ENCODE results near the gene ORM2.
"Not testable (repeated sequence)": the region's sequence is repeated elsewhere in the genome, so short reads cannot be mapped to it uniquely, and the experiment has no call there.

ORM2 gene

DNA sequence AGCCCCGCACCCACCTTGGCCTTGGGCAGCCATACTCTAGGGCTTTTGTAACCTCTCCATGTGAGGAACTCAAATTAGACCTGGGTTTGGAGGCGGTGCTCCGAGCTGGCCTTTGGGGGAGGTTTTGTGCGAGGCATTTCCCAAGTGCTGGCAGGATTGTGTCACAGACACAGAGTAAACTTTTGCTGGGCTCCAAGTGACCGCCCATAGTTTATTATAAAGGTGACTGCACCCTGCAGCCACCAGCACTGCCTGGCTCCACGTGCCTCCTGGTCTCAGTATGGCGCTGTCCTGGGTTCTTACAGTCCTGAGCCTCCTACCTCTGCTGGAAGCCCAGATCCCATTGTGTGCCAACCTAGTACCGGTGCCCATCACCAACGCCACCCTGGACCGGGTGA lies at the start of gene ORM2:
ORM2 (plus strand) TSS at position 245 of the 398 bp plus-strand sequence; CDS start at position 281, 36 bp downstream.
- not testable (repeated sequence) for DNase-seq (ENCODE audit: low read depth); H3K4me3 ChIP-seq (ENCODE audit: low read depth, low read length)

DNA sequence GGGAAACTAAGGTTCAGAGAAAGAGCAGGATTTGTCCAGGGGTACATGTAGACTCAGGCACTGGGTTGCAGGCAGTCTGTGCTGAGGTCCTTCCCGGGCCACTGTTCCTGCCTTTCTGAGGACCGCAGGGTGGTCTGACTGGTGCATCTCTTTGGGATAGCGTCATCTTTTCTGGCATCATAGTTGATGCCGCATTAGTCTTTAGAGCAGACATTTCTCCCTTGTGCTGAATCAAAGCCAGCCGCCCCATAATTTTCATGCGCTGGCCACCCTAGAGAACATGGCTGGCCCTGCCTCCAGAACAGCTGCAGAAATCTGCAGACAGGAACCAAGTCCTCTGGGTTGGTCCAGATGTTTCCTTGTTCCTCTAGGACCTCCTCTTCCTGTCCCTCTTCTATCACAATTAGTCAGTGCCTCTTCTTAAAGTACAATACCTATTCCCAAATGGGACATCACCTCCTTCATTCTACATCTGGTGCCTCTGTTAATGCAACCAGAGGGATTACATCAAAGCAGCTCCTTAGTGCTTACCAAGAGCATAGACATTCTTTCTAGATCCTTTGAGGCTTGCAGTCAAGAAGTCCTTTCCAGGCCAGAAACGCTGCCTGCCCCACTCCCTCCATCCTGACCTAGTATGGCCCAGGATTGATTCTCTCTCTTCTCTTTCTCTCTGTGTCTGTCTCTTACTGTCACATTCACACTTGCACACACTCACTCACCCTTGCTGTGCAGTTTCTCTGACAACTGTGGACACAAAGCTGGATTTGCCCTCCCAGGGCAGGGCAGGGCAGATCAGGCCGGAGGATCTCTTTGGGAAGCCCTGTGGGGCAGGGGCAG lies 48.8 kb upstream of the ORM2 start:
- TF ChIP-seq, protein P1, sequence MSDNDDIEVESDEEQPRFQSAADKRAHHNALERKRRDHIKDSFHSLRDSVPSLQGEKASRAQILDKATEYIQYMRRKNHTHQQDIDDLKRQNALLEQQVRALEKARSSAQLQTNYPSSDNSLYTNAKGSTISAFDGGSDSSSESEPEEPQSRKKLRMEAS (IDR thresholded peaks at IDR 0.05; ENCODE audit: low read depth, low read length): no peak
- TF ChIP-seq, protein P2, sequence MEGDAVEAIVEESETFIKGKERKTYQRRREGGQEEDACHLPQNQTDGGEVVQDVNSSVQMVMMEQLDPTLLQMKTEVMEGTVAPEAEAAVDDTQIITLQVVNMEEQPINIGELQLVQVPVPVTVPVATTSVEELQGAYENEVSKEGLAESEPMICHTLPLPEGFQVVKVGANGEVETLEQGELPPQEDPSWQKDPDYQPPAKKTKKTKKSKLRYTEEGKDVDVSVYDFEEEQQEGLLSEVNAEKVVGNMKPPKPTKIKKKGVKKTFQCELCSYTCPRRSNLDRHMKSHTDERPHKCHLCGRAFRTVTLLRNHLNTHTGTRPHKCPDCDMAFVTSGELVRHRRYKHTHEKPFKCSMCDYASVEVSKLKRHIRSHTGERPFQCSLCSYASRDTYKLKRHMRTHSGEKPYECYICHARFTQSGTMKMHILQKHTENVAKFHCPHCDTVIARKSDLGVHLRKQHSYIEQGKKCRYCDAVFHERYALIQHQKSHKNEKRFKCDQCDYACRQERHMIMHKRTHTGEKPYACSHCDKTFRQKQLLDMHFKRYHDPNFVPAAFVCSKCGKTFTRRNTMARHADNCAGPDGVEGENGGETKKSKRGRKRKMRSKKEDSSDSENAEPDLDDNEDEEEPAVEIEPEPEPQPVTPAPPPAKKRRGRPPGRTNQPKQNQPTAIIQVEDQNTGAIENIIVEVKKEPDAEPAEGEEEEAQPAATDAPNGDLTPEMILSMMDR (IDR thresholded peaks at IDR 0.05; ENCODE audit: low read depth, low read length): no peak
- TF ChIP-seq MYC (IDR thresholded peaks at IDR 0.05; ENCODE audit: low read depth, low read length) (no peak), POLR2A (IDR thresholded peaks at IDR 0.05; ENCODE audit: extremely low read depth, insufficient read length) (no peak)
- no peak overlapping the region for H3K4me3 ChIP-seq (ENCODE audit: low read depth, low read length)
- no peak for DNase-seq (ENCODE audit: low read depth)

DNA sequence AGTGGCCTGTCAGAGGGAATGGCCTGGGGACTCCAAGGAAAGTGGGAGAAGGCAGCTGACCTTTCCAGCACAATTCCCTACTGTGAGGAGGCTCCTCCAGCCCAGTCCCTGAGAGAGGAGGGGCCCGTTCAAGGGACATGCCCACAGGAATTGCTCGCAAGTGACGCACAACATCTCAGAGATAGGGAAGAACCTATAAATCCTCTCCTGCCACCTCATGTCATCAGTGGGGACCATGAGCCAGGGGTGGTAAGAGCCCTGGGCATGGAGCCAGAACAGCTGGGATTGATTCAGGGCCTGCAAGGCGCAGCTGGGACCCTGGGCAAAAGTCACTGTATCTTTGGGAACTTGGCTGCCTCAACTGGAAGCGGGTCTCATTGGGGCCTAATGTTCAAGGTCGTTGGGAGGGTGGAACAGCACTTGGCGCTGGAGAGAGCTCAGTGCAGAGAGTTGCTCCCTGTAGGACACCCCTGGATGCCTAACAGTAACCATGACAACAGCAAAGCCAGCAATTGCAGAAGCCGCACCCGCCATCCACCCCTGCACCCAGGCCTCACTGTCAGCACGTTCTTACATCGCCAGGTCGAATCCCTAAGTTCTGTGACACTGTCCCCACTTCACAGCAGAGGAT lies 48.1 kb upstream of the ORM2 start:
- no peak for DNase-seq (ENCODE audit: low read depth)
- TF ChIP-seq, protein P2 (IDR thresholded peaks at IDR 0.05; ENCODE audit: low read depth, low read length): no peak
- TF ChIP-seq POLR2A (IDR thresholded peaks at IDR 0.05; ENCODE audit: extremely low read depth, insufficient read length) (no peak), MYC (IDR thresholded peaks at IDR 0.05; ENCODE audit: low read depth, low read length) (no peak)
- TF ChIP-seq, protein P1 (IDR thresholded peaks at IDR 0.05; ENCODE audit: low read depth, low read length): no peak
- no peak overlapping the region for H3K4me3 ChIP-seq (ENCODE audit: low read depth, low read length)

DNA sequence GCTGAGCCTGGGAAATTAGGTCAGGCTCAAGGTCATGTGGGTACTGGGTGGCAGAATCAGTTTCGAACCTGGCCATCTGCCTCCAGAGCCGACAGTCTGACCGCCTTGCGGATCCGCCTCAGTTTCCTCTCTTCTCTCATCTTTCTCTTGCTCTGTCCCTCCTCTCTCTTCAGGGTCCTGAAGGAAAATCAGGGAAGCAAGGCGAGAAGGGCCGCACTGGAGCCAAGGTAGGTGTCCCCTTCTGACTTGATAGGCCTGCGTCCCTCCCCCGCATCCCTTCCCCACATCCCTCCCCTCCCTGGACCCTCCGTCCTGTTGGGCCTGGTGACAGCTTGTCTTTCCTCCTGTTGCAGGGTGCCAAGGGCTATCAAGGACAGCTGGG lies 47.6 kb upstream of the ORM2 start:
- DNase-seq (ENCODE audit: low read depth): no peak
- TF ChIP-seq POLR2A (IDR thresholded peaks at IDR 0.05; ENCODE audit: extremely low read depth, insufficient read length): no peak
- TF ChIP-seq, protein P2 (IDR thresholded peaks at IDR 0.05; ENCODE audit: low read depth, low read length): no peak
- TF ChIP-seq, protein P1 (IDR thresholded peaks at IDR 0.05; ENCODE audit: low read depth, low read length): no peak
- TF ChIP-seq MYC (IDR thresholded peaks at IDR 0.05; ENCODE audit: low read depth, low read length): no peak
- no peak overlapping the region for H3K4me3 ChIP-seq (ENCODE audit: low read depth, low read length)

DNA sequence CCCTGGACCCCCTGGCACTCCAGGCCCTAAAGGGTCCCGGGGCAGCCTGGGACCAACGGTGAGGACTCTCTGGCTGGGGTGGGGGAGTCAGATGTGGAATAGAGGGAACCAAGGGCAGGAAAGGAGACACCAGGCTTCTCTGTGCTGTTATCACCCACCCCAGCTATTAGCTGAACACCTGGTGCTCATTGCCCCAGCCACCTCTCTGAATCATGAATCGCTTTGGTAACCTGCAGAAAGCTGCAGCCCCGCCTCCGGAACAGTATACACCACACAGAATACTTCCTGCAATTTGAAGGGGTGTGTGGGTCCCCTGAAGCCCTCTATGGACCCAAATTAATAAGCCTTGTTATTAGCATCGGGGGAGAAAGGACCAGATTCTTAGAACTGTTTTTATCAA lies 47.2 kb upstream of the ORM2 start:
- TF ChIP-seq, protein P2 (IDR thresholded peaks at IDR 0.05; ENCODE audit: low read depth, low read length): no peak
- TF ChIP-seq, protein P1 (IDR thresholded peaks at IDR 0.05; ENCODE audit: low read depth, low read length): no peak
- TF ChIP-seq POLR2A (IDR thresholded peaks at IDR 0.05; ENCODE audit: extremely low read depth, insufficient read length) (no peak), MYC (IDR thresholded peaks at IDR 0.05; ENCODE audit: low read depth, low read length) (no peak)
- no peak for DNase-seq (ENCODE audit: low read depth)

DNA sequence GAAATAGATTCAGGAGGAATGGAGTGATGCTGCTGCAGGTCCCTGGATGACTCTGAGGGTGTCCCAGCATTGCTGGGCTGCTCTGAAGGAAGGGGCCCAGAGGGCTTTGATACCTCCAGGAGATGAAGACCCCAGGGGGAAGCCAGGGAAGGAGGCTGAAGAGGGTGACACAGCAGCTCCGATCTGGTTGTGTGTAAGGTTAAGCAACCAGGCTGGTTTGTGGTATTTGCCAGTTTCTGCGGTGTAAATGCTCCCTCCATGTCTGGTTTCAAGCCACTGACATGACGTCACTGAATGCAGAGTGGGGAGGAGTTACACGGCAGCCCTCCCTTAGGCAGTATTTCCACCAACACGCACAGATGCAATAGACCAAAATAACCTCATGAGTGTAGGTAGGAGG lies 46.7 kb upstream of the ORM2 start:
- DNase-seq (ENCODE audit: low read depth): peak; percentile 95
- no peak overlapping the region for H3K4me3 ChIP-seq (ENCODE audit: low read depth, low read length)
- no peak for TF ChIP-seq MYC (IDR thresholded peaks at IDR 0.05; ENCODE audit: low read depth, low read length)
- TF ChIP-seq POLR2A (IDR thresholded peaks at IDR 0.05; ENCODE audit: extremely low read depth, insufficient read length): no peak

More for the DNA sequence above, 47.2 kb upstream of the ORM2 start:
- no peak overlapping the region for H3K4me3 ChIP-seq (ENCODE audit: low read depth, low read length)

All from NB4 (cell line).